Dermis blood vessel endothelial cell (primary cell): ENCODE measurements around the gene IRF1. TPM values are rescaled to one million over a fixed set of nuclear protein-coding genes. Genes with fewer than 3 reads are reported as not detected.
A peak's percentile ranks its signal among the peaks of the same experiment; 100 is the strongest.
"Not testable (repeated sequence)": the region's sequence is repeated elsewhere in the genome, so short reads cannot be mapped to it uniquely, and the experiment has no call there.

Source experiments
- DNase-seq: peaks from one replicate; pipeline ENCODE4 v3.0.0; 2010
- total RNA-seq: library from RNA; depleted of rRNA; stranded (reverse); fragments of >200 nt; gene quantifications from 2 replicates; pipeline ENCODE4 v1.2.3, GENCODE V29; 2014

The IRF1 gene
- total RNA-seq, 1 donor from 2014 or later: 26.4 TPM

DNA sequence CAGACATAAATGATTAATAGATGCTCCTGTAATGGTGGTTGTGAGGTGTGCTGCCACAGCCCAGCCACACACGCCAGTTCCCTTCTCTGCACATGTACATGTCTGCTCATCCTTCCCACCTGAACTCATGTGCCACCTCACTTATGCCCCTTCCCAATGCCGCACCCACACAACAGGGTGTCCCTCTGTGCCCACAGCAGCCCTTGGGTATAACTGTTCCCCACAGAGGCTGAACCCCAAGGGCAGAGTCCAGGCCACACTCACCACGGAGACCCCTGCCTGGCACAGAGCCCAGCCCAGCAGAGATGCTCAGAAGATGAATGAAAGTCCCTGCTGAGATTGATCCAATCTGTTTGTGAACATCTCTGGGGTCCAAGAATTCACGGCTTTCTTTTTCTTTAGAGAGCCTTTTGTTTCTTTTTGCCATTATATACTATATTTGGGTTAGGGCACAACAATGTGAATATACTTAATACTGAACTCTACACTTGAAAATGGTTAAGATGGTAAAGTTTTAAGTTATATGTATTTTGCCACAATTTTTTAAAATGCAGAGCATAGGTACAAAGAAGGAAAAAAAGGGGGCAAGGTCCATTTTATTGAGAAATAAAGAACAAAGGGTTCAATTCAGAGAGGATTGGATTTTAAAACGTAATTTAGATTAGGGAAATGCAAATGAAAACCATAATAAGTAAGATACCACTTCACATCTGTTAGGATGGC lies 29.6 kb downstream of the IRF1 start:
- no peak for DNase-seq

DNA sequence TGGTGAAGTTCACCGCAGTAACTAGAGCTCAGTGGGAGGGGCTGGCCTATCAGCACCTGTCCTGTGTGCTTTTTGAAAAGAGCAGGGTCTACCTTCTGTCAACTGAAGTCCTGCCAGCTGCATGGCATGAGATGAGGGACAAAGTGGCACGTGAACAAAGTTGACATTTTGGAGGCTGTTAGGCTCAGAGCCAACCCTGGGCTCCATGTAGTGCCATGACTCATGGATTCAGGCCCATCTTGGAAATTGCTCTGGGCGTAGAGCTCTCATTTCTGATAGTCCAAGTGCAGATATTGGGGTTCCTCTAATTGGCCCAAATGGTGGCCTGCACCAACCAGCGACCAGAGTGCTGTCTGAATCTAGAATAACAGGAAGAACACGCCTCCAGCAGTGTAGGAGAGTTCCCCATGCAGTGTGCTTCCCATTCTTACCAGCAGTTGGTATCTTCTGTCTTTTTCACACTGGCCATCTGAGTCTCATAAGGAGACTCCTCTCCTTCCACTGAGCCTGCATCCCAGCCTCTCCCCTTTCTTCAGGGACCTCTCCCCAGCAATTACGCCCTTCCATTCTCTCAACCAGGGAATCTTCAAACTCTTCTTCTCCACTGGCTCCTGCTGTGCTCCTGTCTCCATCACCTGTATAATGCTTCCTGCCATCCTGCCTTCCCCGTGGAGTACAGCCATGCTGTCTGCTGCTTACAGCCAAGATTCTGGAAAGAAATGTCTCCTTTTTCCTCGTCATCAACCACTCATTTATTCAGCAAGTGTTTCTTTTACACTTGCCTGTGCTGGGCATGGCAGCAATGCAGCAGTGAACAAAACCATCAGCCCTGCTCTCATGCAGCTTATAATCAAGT lies 30.4 kb downstream of the IRF1 start:
- DNase-seq: no peak

DNA sequence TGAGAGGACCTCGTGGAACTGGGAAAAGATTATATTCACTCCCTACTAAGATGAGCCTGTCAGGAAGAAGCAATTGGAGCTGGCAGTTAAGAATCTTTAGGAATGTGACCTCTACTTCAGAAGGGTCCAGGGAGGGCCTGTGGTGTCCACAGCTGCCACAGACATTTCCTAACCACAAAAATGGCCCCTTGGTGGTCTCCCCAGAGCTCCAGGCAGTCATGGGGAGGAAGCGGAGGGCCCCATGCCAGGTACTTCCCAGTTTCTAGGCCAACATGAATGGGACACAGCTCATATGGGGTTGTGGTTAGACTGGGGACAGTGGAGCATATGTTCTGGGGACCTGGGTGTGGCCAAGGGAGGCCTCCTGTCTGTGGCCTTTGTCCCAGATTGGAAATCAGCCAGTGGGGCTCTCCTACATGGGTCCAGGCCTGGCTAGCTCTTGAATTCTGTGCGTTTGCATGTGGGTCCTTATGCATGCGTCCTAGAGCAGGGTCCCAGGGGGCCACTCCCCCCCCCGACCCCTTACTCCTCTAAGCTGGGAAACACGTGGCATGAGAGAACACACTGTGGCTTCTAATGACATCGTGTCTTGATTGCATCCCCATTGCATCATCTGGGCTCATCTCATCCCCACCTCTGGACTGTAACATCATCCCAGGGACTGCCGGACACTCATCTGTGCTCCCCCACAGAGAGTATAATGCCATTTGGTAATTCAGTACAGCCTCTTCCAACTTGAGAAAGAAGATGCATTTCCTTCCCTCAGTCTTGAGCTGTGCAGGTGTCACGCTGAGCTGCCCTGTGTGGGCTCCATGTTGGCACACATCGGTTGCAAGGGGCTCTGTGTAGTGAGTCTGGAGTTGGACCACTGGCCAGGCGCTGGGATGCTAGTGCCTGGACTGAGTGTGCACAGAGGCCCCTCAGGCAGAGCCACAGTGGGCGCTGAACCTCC lies 31.3 kb downstream of the IRF1 start:
- no peak for DNase-seq

DNA sequence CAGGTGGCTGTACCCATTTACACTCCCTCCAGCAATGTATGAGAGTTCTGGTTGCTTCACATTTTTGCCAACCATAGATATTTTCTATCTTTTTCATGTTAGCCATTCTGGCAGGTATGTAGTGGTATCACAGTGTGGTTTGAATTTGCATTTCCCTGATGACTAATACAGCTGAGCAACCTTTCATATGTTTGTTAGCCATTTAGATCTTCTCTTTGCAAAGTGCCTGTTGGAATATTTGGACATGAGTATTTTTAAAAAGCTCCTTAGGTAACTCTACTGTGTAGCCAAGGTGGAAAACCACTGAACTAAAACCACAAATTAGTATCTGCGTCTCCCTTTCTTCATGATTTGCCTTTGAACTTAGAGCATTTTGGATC lies 31.9 kb downstream of the IRF1 start:
- no peak for DNase-seq

DNA sequence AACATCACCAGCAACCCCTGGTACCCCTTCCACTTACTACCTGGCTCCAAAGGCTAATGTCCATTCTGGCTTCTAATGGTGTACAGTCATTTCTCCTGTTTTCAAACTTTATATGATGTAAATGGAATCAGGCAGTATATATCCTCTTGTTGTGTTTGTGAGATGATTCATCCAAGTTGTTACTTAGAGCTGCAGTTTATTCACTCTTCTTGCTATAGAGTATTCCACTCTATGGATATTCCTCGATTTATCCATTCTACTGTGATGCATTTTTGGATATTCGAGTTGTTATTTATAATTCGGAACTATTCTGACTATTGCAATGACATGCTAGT lies 32.4 kb downstream of the IRF1 start:
- no peak for DNase-seq

DNA sequence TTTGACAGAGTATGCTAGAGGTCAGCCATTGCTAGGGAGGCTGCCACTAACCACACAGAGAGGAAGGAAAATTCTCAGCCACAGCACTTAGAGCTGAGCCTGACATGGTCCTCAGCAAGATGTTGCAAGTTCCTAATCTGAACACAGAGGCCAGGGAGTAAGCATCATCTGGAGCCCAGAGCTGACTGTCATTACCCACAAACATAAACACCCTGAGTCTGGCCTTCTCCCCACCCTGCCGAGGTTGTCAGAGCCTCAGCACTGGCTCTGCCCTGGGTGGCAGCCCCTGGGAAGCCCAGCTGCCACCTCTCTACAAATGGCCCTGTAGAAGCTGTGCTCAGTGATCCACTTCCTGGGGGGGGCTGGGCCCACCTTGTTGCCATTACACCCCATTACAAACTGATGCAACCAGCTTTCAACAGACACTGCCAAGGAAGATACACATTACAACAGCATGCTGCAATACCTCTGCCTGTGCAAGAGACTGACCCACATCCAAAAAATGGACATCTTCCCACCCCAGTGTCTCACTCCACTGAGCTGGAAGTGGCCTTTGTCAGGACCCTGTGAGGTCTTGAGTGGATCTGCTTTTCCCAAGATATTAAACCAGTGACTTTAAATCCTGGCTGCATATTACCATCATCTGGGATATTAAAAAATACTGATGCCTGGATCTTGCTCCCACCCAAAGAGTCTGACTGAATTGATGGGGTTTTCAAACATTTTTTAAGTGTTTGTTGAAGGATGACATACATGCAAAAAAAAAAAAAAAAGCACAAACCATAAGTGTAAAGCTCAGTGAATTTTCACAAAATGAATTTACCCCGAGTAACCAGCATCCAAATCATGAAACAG lies 33.0 kb downstream of the IRF1 start:
- DNase-seq: no peak

DNA sequence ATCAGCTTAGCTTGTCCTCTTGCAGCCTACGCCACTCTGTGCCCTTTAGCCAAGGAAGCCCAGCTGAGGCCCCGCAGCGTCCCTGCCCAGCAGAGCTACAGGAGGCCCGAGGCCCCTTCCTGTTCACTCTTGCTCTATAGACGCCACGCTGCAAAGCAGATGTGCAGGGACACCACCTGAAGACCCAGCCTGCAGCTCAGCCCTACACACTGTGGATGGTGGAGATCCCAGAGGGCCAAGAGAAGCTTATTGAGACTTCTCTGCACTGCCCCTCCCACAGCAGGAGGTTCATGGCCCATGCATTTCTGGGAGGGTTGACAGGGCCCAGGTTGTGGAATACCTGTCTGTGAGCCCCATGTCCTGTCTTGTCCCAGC lies 33.6 kb downstream of the IRF1 start:
- no peak for DNase-seq

DNA sequence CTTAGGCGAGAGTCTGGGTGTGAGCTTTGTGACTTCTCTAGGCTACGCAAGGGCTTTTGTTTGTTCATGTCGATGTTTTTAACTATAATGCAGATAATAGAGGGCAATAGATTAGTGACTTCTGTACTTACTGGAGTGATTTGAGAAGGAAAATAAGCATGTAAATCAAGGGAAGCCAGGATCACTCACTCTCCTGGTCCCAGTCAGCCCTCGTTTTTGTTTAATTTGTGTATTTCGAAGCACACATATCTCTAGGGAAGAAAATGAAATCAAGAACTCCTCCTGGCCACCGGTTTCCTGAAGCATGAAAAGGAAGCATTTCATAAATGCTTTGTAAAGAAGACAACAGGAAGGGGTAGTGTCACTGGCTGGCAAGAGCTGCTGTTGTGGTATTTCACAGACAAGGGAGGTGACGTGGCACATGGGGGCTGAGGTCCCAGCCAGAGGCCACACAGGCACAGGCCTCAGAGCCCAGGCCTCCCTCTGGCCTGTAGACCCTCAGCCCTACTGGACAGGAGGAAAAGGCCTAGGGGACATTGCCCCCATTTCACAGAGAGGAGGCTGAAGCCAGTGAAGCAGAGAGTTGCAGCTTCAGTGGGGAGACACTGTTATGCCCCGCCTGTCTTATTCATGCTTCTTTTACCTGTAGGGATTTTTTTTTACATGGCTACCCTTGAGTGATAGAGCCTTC lies 34.1 kb downstream of the IRF1 start:
- DNase-seq: peak; percentile 82

DNA sequence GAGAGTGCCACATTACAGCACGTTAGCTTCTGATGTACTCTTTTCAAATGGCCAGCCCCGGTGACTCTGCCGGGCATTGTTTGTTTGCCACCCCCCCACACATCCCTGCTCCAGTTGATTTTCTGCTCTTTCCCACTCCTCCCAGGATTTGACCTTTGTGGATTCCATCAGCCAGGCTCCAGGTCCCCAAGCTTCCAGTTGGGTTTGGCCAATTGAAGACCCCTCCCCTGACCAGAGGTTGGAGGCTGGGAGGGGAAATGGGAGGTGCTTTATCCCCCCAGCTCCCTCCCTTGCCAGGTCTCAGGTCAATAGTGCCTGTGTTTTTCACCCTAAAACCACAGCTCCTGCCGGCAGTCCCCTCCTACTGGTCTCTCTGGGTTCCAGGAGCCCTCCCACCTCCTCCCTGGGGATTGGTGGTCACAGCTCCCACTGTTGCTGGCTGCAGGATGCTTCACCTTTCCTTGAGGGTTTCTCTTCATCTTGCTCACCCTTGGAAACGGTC lies 34.9 kb downstream of the IRF1 start:
- peak; percentile 52 for DNase-seq

DNA sequence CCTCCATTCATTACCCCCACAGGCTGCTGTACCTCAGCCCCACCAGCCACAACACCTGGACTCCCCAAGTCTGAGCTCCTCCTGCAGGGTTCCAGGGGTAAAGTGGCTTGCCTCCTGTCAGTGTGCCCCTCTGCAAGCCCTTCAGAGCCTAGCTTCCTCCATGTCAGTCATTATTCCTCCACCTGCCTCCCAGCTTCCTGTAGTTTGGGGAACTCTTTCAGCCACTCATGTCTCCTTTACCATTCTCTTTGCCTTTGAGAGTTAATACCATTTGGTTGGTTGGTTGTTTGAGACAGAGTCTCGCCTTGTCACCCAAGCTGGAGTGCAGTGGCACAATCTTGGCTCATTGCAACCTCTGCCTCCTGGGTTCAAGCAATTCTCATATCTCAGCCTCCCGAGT lies 36.2 kb downstream of the IRF1 start:
- DNase-seq: no peak

DNA sequence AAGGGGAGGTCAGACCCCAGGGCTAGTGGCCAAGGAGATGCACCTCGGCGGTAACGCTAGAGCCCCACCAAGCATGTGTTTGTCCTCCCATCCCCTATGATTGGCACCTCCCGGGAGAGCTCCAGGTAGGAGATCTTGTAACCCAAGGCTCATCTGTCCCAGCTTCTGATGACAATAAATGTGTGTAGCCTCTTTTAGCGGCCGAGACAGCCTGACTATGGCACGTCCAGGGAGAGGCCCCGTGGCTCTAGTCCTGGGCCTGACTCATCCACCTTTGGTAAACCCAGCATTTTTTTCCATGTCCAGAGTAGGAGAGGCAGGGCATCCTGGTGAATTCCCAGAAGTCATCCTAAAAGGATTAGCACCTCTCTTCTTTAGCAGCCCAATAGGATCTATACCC lies 39.2 kb downstream of the IRF1 start:
- DNase-seq: no peak

DNA sequence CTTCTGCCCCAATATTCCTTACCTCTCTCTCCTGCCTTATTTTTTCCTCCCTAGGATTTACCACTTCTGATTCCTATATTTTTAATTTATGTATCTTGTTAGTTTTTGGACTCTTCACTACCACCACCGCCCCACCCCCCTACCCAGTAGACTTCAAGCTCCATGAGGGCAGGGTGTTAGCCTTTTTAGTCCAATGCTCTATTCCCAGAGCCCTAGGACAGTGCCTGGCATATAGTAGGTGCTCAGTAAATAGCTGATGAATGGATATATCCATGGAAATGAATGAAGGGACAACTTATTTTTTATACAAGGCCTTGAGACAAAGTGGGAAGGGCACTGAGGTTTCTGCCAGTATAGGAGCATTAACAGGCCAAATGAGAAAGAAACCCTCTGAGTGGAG lies 41.5 kb downstream of the IRF1 start:
- DNase-seq: no peak

DNA sequence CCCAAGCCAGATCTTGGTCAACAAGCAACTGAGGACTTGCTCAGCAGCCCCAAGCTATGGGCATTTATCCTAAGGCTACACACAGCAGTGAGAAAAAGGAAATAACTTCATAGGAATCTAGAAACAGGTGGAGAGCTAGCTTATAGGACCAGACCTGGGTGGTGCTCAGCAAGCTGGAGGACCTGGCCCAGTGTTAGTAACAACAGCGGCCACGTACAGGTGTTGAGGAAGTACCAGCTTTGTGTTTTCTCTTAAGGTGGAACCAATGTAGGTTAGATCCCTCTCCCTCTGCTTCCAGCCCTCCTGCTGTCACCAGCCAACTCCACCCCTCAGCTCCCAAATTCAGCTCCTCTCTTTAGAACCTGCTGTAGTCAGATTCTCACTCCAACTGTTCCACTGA lies 43.4 kb downstream of the IRF1 start:
- DNase-seq: no peak

DNA sequence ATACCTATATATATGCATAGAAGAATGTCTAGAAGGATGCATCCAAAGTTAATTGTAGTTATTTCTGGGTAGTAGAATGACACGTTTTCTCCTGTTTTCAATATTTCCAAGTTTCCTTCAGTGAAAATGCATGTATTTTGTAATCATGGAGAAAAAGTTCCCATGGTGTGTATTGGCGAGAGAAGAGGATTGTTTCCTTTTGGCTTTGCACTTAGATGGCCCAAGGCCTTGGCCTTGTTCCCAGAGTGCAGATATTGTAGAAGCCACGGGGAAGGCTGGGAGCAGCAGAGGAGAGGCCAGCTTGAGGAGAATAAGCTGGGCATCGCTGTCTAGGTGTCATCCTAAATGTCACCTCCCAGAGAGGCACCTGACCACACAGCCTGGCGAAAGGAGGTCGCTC lies 44.0 kb downstream of the IRF1 start:
- peak; percentile 65 for DNase-seq

DNA sequence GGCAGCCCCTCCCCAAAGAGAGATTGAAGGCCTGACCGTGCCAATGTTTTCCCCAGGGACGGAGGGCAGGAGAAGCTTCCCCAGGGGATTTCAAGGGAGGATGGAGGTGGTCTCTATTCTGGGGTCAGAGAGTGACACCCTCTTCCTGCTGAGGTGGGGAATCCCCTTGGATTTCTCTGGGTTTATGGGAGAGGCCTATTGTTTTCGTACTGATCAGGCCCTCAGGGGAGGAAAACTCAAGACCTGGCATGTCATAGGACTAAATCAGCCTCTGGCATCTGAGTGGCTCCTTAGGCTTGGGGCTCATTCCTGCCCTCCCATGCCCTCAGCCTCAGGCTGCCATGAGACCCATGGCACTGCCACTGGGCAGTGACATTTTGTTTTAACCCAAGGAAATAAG lies 44.6 kb downstream of the IRF1 start:
- DNase-seq: peak; percentile 49

DNA sequence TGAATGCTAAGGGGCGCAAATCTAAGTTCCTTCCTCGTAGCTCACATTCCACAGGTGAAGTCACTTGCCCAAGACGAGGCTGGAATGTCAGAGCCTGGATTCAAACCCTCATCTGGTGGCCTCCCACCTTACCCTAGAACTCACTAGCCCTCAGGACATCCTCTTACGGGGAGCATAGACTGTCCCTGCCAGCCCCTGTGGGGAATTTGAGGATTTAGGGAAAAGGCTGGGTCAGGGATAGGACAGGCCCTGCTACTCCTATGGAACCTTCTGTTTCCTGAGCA lies 45.0 kb downstream of the IRF1 start:
- DNase-seq: no peak

DNA sequence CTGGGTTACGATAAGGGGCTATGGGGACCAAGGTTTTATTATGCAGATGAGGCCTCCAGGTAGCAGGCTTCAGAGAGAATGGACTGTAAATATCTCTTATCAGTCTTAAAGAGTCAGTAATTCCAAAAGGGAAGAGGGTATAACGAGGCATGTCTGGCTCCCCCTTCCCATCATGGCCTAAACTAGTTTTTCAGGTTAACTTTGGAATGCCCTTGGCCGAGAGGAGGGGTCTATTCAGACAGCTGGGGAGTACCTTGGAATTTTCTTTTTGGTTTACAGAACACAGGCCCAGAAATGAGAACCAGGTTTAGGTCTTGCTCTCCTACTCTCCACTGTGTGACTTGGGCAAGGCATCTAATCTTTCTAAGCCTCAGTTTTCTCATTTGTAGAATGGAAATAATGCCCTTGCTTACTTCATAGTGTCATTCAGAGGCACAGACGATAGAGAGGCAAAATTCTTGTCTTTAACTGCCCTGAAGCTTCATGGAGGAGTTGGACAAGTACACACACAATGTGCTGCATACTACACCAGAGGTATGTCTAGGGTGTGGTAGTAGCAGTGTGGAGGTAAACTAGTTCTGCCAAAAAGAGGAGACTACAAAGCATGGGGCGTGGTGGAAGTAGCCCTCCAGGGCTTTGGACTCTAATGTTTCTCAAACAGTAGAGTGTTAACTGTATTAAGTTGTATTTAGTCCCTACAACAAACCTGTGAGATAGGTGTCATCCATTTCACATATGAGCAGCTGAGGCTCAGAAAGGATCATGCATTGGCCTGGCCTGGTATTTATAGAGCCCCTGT lies 45.5 kb downstream of the IRF1 start:
- no peak for DNase-seq

DNA sequence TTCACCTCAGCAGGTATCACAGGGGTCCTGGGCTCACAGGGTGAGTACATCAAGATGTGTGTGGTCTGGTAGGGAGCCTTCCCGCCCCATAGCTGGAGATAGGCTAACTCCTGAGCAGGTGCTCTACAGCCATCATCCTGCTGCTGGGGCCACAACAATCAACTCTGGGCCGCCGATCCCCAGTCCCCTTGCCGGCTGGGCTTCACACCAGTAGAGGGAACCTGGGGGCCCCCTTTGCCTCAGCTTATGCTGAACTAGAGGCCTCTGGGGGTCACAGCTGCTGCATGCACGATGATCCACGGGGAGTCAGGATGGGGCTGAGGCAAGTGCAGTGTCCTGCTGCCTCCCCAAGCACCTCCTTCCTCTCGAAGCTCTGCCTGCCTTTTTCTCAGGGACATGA lies 46.5 kb downstream of the IRF1 start:
- DNase-seq: no peak

DNA sequence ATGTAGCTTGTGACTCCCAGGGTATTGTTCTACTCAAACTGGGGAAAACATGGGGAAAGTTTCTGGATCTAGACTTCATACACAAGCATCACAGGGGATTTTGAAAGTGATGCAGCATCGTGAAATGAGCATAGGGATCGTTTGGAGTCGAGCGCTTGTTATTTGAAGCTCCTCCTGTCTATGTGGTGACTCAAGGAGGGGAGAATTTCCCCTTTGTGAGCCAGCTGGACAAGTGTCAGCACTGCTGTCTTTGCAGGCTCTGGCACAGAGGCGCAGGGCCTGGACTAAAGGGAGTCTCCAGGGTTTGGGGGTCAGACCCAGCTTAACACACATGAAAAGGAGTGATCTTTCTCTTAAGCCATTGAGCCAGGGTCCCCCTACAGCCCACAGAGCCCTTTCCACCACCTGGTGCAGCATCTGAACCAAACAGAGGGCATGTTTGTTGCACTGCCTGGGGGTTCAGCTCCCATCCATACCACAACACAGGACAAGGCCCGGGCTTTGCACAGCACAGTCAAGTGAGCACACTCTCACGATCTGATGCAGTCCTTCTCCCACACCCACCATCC lies 51.0 kb downstream of the IRF1 start:
- DNase-seq: peak; percentile 85

DNA sequence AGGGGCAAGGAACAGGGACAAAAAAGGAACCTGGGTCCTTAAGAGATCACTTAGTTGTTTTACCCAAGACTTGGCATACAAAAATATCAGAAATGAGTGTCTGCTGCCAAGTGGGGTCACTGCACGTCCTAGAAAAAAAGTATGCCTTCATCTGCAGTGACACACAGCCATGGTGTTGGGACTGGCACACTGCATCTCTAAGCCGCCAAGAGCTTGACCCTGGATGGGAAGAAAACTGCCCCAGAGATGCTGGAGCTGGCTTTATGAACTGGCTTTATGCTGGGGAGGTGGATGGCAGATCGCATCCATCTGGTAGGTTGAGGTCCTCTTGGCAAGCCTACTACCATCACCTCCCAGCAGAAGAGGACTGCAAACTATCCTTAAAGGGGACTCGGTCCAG lies 51.7 kb downstream of the IRF1 start:
- no peak for DNase-seq

DNA sequence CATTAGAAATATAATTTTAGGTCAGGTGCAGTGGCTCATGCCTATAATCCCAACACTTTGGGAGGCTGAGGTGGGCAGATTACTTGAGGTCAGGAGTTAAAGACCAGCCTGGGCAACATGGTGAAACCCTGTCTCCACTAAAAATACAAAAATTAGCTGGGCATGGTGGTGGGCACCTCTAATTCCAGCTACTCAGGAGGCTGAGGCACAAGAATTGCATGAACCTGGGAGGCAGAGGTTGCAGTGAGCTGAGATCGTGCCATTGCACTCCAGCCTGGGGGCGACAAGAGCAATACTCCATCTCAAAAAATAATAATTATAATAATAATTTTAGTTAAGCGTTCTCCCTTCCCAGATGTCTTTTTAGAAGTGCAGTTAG lies 52.3 kb downstream of the IRF1 start:
- not testable (repeated sequence) for DNase-seq
